ENCODE results near the gene CRISPLD2.

Gene CRISPLD2

GRCh38 chr16:84820771-84821170 is 986 bp downstream of the CRISPLD2 start:
- TF ChIP-seq CTCF (IDR thresholded peaks at IDR 0.05; ENCODE audit: low read depth, low read length): no peak
- Histone ChIP-seq H3K4me3 (ENCODE audit: low read depth, low read length) (no peak overlapping the region), H3K27ac (no peak overlapping the region), H3K36me3 (no peaks in the 10 kb centered on the region), H3K27me3 (ENCODE audit: insufficient read depth, low read depth, severe bottlenecking) (no peaks in the 10 kb centered on the region), H3K9me3 (ENCODE audit: severe bottlenecking) (no peaks in the 10 kb centered on the region)
- DNase-seq: no peak

GRCh38 chr16:84821179-84821578 is 1.4 kb downstream of the CRISPLD2 start:
- Histone ChIP-seq H3K4me3 (ENCODE audit: low read depth, low read length) (no peak overlapping the region), H3K27me3 (ENCODE audit: insufficient read depth, low read depth, severe bottlenecking) (no peaks in the 10 kb centered on the region), H3K36me3 (no peaks in the 10 kb centered on the region), H3K27ac (no peak overlapping the region), H3K9me3 (ENCODE audit: severe bottlenecking) (no peaks in the 10 kb centered on the region)
- TF ChIP-seq CTCF (IDR thresholded peaks at IDR 0.05; ENCODE audit: low read depth, low read length): no peak
- no peak for DNase-seq

- Histone ChIP-seq H3K27me3 (ENCODE audit: insufficient read depth, low read depth, severe bottlenecking) (no peaks in the 10 kb centered on the region), H3K27ac (no peak overlapping the region), H3K4me3 (ENCODE audit: low read depth, low read length) (no peak overlapping the region), H3K36me3 (no peaks in the 10 kb centered on the region), H3K9me3 (ENCODE audit: severe bottlenecking) (no peaks in the 10 kb centered on the region)
- no peak for DNase-seq
- no peak for TF ChIP-seq CTCF (IDR thresholded peaks at IDR 0.05; ENCODE audit: low read depth, low read length)
Measured at GRCh38 chr16:84821728-84822689, 2.2 kb downstream of the CRISPLD2 start.

GRCh38 chr16:84822990-84823389 is 3.2 kb downstream of the CRISPLD2 start:
- Histone ChIP-seq H3K9me3 (ENCODE audit: severe bottlenecking) (no peaks in the 10 kb centered on the region), H3K36me3 (no peaks in the 10 kb centered on the region), H3K27ac (no peak overlapping the region), H3K4me3 (ENCODE audit: low read depth, low read length) (no peak overlapping the region), H3K27me3 (ENCODE audit: insufficient read depth, low read depth, severe bottlenecking) (no peaks in the 10 kb centered on the region)
- no peak for DNase-seq
- no peak for TF ChIP-seq CTCF (IDR thresholded peaks at IDR 0.05; ENCODE audit: low read depth, low read length)

- DNase-seq: no peak
- no peaks in the 10 kb centered on the region for H3K36me3 ChIP-seq
- no peaks in the 10 kb centered on the region for H3K9me3 ChIP-seq (ENCODE audit: severe bottlenecking)
- no peak overlapping the region for H3K4me3 ChIP-seq (ENCODE audit: low read depth, low read length)
- no peak overlapping the region for H3K27ac ChIP-seq
- no peak for TF ChIP-seq CTCF (IDR thresholded peaks at IDR 0.05; ENCODE audit: low read depth, low read length)
- H3K27me3 ChIP-seq (ENCODE audit: insufficient read depth, low read depth, severe bottlenecking): no peaks in the 10 kb centered on the region
Measured at GRCh38 chr16:84823484-84823883, 3.7 kb downstream of the CRISPLD2 start.
